Keratinocyte (primary cell): ENCODE measurements around the gene DCPS.

ENCODE experiments used
- EZH2 ChIP-seq: IDR thresholded peaks from one replicate; pipeline ENCODE4 v1.6.1; 2012; ENCODE audit warnings: inconsistent platforms, mild to moderate bottlenecking, low read length, moderate library complexity
- TF ChIP-seq, protein P1 (sequence below), 3 experiments: IDR thresholded peaks in 1 of 3; conservative IDR thresholded peaks in 1 of 3; optimal IDR thresholded peaks in 1 of 3; 2 replicates in 2 of 3; 3 replicates in 1 of 3; pipeline versions ENCODE3 to v1.5.1; 2011; ENCODE audit warnings: low read length in 3 of 3, mild to moderate bottlenecking in 3 of 3, moderate library complexity in 2 of 3, control low read depth in 1 of 3, inconsistent platforms in 1 of 3; ENCODE audit not compliant: insufficient read depth in 2 of 3; ENCODE audit errors: extremely low read depth in 1 of 3

DNA sequence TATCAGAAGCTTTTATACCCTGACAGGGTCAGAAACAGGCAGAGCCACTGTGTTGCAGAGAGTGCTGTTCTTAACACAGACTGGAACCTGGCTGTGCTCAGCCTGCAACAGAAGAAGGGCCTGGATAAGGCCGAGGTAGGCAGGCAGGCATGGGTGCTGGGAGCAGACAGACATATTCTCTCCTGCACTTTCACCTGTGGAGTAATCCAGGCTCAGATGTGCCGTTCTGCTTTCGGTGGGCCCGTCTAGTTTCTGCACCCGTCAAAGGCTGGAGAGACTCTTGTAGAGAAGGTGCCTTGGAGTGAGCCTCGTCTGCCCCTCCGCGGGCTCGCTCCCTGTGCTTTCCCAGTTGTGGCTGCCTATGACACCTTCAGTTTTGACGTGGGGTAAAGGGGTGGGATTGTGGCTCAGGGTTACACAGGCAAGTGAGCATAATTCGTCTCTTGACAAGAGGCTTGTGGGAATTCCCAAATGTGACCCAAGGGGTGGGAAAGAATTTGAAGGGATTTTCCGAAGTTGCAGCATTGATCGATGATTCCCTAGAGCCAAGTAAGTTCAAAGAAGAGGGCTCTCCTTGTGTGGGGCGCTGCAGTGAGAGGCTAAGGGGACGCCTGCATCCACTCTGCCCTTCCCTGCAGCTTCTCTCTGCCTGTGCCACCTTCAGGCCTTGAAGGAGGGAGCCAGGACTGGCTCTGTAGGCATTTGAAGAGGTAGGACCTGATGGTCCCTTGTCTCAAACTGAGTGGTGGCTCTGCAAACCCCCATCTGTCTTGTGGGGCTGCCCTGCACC lies 35.4 kb downstream of the DCPS start:
- TF ChIP-seq EZH2 = no peak
- TF ChIP-seq, protein P1, sequence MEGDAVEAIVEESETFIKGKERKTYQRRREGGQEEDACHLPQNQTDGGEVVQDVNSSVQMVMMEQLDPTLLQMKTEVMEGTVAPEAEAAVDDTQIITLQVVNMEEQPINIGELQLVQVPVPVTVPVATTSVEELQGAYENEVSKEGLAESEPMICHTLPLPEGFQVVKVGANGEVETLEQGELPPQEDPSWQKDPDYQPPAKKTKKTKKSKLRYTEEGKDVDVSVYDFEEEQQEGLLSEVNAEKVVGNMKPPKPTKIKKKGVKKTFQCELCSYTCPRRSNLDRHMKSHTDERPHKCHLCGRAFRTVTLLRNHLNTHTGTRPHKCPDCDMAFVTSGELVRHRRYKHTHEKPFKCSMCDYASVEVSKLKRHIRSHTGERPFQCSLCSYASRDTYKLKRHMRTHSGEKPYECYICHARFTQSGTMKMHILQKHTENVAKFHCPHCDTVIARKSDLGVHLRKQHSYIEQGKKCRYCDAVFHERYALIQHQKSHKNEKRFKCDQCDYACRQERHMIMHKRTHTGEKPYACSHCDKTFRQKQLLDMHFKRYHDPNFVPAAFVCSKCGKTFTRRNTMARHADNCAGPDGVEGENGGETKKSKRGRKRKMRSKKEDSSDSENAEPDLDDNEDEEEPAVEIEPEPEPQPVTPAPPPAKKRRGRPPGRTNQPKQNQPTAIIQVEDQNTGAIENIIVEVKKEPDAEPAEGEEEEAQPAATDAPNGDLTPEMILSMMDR (optimal IDR thresholded peaks at IDR 0.05 in 1 of 3, IDR thresholded peaks at IDR 0.05 in 1 of 3, conservative IDR thresholded peaks at IDR 0.05 in 1 of 3; ENCODE audit: extremely low read depth in 1 of 3, insufficient read depth in 2 of 3, low read length in 3 of 3) = no peak
